Prostate gland (tissue), 2 donors: Measurements from ENCODE around the gene FAM131B. TPM values are rescaled to one million over a fixed set of nuclear protein-coding genes. Genes with fewer than 3 reads are reported as not detected.
A peak's percentile ranks its signal among the peaks of the same experiment; 100 is the strongest.

ENCODE experiments used
- DNase-seq: peaks from one replicate; pipeline ENCODE4 v3.0.0-alpha.2; 2019; ENCODE audit warnings: low spot score
- H3K27ac ChIP-seq, 2 donors: fragments of 200-600 bp; sonication (generic); 2 replicates each; pipeline ENCODE4 v1.5.1; 2017 to 2019
- H3K27me3 ChIP-seq: fragments of 200-600 bp; sonication (generic); replicated peaks from 2 replicates; pipeline ENCODE4 v1.5.1; 2019; ENCODE audit not compliant: insufficient read depth
- H3K36me3 ChIP-seq, 2 donors: fragments of 200-600 bp; sonication (generic); 1 replicate in 1 of 2; 2 replicates in 1 of 2; pipeline versions ENCODE4 v1.5.1 to v1.8.1; 2017 to 2019
- H3K4me1 ChIP-seq: fragments of 200-600 bp; sonication (generic); replicated peaks from 2 replicates; pipeline ENCODE4 v1.5.1; 2019
- H3K4me3 ChIP-seq, 2 donors: fragments of 200-600 bp; sonication (generic); 2 replicates each; pipeline ENCODE4 v1.5.1; 2017 to 2019
- H3K9me3 ChIP-seq: fragments of 200-600 bp; sonication (generic); 2 replicates; pipeline ENCODE4 v1.5.1; 2017
- CTCF ChIP-seq, 4 experiments: fragments of 200-600 bp in 2 of 4; fragments of 450-650 bp in 2 of 4; sonication (generic) in 2 of 4; IDR thresholded peaks; 1 replicate in 3 of 4; 2 replicates in 1 of 4; pipeline ENCODE4 v1.5.1; 2016 to 2019; ENCODE audit warnings: antibody characterized with exemption in 4 of 4, mild to moderate bottlenecking in 2 of 4, moderate library complexity in 2 of 4
- POLR2A ChIP-seq: fragments of 450-650 bp; IDR thresholded peaks from one replicate; pipeline ENCODE4 v1.6.1; 2016; ENCODE audit warnings: antibody characterized with exemption, mild to moderate bottlenecking
- POLR2AphosphoS5 ChIP-seq: sonication (generic); formaldehyde crosslinking; IDR thresholded peaks from one replicate; pipeline ENCODE4 v1.6.1; 2017; ENCODE audit warnings: antibody characterized with exemption
- WGBS: methylation state at CpG from one replicate; pipeline ENCODE4 v1.1.5; 2018; 5-methylcytosine and 5-hydroxymethylcytosine counted together
- intact Hi-C: fragments of 100-400 bp; cut with DNase I; formaldehyde crosslinking; loops from one replicate; pipeline ENCODE4 v1.14.2; 2022
- total RNA-seq, 2 donors: library from RNA; depleted of rRNA; stranded (reverse); fragments of >200 nt; gene quantifications; one replicate each; pipeline ENCODE4 v1.1.0, GENCODE V29; 2016

The FAM131B gene
- total RNA-seq, 2 donors from 2014 or later, result 0.32 to 1.2 TPM

GRCh38 chr7:143361552-143362130 lies 872 bp downstream of the FAM131B start:
- TF ChIP-seq POLR2A (no peak), POLR2AphosphoS5 (no peak), CTCF (IDR thresholded peaks at IDR 0.05) (no peak)
- no peak overlapping the region for H3K27ac ChIP-seq

GRCh38 chr7:143360788-143361551 lies 1.5 kb downstream of the FAM131B start:
- Histone ChIP-seq H3K4me3 (no peak overlapping the region), H3K4me1 (no peaks in the 10 kb centered on the region), H3K36me3 (no peaks in the 10 kb centered on the region), H3K27ac (no peak overlapping the region), H3K9me3 (no peaks in the 10 kb centered on the region), H3K27me3 (peaks cover 10% of the 10 kb centered on the region)
- no peak for TF ChIP-seq POLR2A
- TF ChIP-seq POLR2AphosphoS5, result no peak
- no peak for TF ChIP-seq CTCF (IDR thresholded peaks at IDR 0.05)
- intact Hi-C loops, result no loop called here
- 30% methylated on average over 18 of the region's 19 CpGs for whole genome bisulfite sequencing
- no peak for DNase-seq

More at GRCh38 chr7:143361552-143362130, 872 bp downstream of the FAM131B start:
- peaks cover 10% of the 10 kb centered on the region for H3K27me3 ChIP-seq
- no peaks in the 10 kb centered on the region for H3K4me1 ChIP-seq
- no peaks in the 10 kb centered on the region for H3K36me3 ChIP-seq
- H3K9me3 ChIP-seq, result no peaks in the 10 kb centered on the region
- no peak for DNase-seq
- intact Hi-C loops, result no loop called here
- WGBS, result 3% methylated on average over 43 of the region's 46 CpGs
- peak overlapping the region; percentile 33 to 47 for H3K4me3 ChIP-seq

GRCh38 chr7:143359771-143360353 lies 2.7 kb downstream of the FAM131B start:
- Histone ChIP-seq H3K27me3 (peaks cover 10% of the 10 kb centered on the region), H3K27ac (no peak overlapping the region), H3K36me3 (no peaks in the 10 kb centered on the region), H3K9me3 (no peaks in the 10 kb centered on the region), H3K4me3 (no peak overlapping the region), H3K4me1 (no peaks in the 10 kb centered on the region)
- TF ChIP-seq CTCF (IDR thresholded peaks at IDR 0.05), result no peak
- no peak for TF ChIP-seq POLR2A
- TF ChIP-seq POLR2AphosphoS5, result no peak
- WGBS, result 85% methylated on average over 11 of the region's 11 CpGs
- no peak for DNase-seq
- intact Hi-C loops, result no loop called here

GRCh38 chr7:143358626-143359025 lies 3.9 kb downstream of the FAM131B start:
- Histone ChIP-seq H3K9me3 (no peaks in the 10 kb centered on the region), H3K36me3 (no peaks in the 10 kb centered on the region), H3K4me3 (no peak overlapping the region), H3K27me3 (peaks cover 10% of the 10 kb centered on the region), H3K4me1 (no peaks in the 10 kb centered on the region), H3K27ac (no peak overlapping the region)
- DNase-seq, result no peak
- 91% methylated on average over 12 of the region's 12 CpGs for WGBS
- TF ChIP-seq POLR2AphosphoS5 (no peak), POLR2A (no peak), CTCF (IDR thresholded peaks at IDR 0.05) (no peak)
- intact Hi-C loops, result no loop called here
